B cell (primary cell): ENCODE data around the gene METAP1D. TPM values are rescaled to one million over a fixed set of nuclear protein-coding genes. Genes with fewer than 3 reads are reported as not detected.

Experiments used
- ATAC-seq: fragments of 200-7000 bp; cut with Tn5 transposase; one replicate; pipeline ENCODE4 v1.10.0; 2021; ENCODE audit warnings: low read depth, mild to moderate bottlenecking, moderate number of reproducible peaks, moderate library complexity
- CTCF ChIA-PET: fragments of 350-600 bp; sonication (Branson Sonifier 250); formaldehyde crosslinking; loops from one replicate; lab custom pipeline; 2021; ENCODE audit warnings: antibody characterized with exemption, inconsistent platforms; lab: Charles Lee
- POLR2A ChIA-PET: fragments of 350-600 bp; sonication (Branson Sonifier 250); formaldehyde crosslinking; loops from one replicate; lab custom pipeline; 2021; ENCODE audit warnings: antibody characterized with exemption; lab: Charles Lee
- DNase-seq: peaks from one replicate; pipeline ENCODE4 v3.0.0; 2013
- H2AFZ ChIP-seq: 2 replicates; pipeline ENCODE4 v1.6.1; 2012; ENCODE audit warnings: mild to moderate bottlenecking, low read depth, low read length; ENCODE audit not compliant: insufficient read depth, poor library complexity, severe bottlenecking
- H3K27ac ChIP-seq, 2 donors: 1 replicate in 1 of 2; 2 replicates in 1 of 2; pipeline ENCODE4 v1.5.1; 2012 to 2013; ENCODE audit warnings: low read length in 2 of 2, mild to moderate bottlenecking in 2 of 2, moderate library complexity in 1 of 2
- H3K27me3 ChIP-seq, 4 experiments: fragments of 200-600 bp in 1 of 4; sonication (generic) in 1 of 4; replicated peaks in 1 of 4; 1 replicate in 2 of 4; 2 replicates in 2 of 4; pipeline versions ENCODE4 v1.6.1 to v1.7.0; 2013 to 2016; ENCODE audit warnings: low read length in 3 of 4, mild to moderate bottlenecking in 2 of 4, mixed read lengths in 1 of 4, moderate library complexity in 1 of 4; ENCODE audit not compliant: insufficient read depth in 4 of 4, control insufficient read depth in 3 of 4; ENCODE audit errors: control extremely low read depth in 1 of 4
- H3K36me3 ChIP-seq, 2 experiments: replicated peaks in 1 of 2; 1 replicate in 1 of 2; 2 replicates in 1 of 2; pipeline versions ENCODE4 v1.6.1 to v1.7.1; 2013; ENCODE audit warnings: low read length in 1 of 2; ENCODE audit not compliant: insufficient read depth in 2 of 2, control insufficient read depth in 1 of 2; ENCODE audit errors: control extremely low read depth in 1 of 2, extremely low read depth in 1 of 2
- H3K4me1 ChIP-seq, 2 donors: fragments of 200-600 bp in 1 of 2; sonication (generic) in 1 of 2; 1 replicate in 1 of 2; 2 replicates in 1 of 2; pipeline versions ENCODE4 v1.5.1 to v1.6.1; 2013 to 2017; ENCODE audit warnings: low read length in 2 of 2; ENCODE audit not compliant: control insufficient read depth in 2 of 2, insufficient read depth in 2 of 2
- H3K4me2 ChIP-seq: replicated peaks from 2 replicates; pipeline ENCODE3; 2012; ENCODE audit warnings: mild to moderate bottlenecking, low read depth, low read length; ENCODE audit not compliant: poor library complexity, severe bottlenecking
- H3K4me3 ChIP-seq, 5 experiments: fragments of 200-600 bp in 1 of 5; sonication (generic) in 1 of 5; 1 replicate in 3 of 5; 2 replicates in 2 of 5; pipeline versions ENCODE4 v1.5.1 to v1.7.0; 2011 to 2016; ENCODE audit warnings: low read length in 4 of 5, mild to moderate bottlenecking in 4 of 5, low read depth in 2 of 5, control low read depth in 1 of 5, moderate library complexity in 1 of 5; ENCODE audit not compliant: insufficient read depth in 1 of 5; ENCODE audit errors: control extremely low read depth in 1 of 5, extremely low read depth in 1 of 5
- H3K79me2 ChIP-seq: fragments of 200-600 bp; sonication (generic); one replicate; pipeline ENCODE4 v1.6.0; 2016; ENCODE audit warnings: low read length; ENCODE audit not compliant: control insufficient read depth, insufficient read depth
- H3K9ac ChIP-seq: fragments of 200-600 bp; sonication (generic); 2 replicates; pipeline ENCODE4 v1.6.1; 2017; ENCODE audit warnings: mild to moderate bottlenecking, low read length, moderate library complexity
- H3K9me3 ChIP-seq, 3 donors: one replicate each; pipeline versions ENCODE4 v1.6.1 to v1.7.1; 2013; ENCODE audit warnings: low read length in 2 of 3; ENCODE audit not compliant: control insufficient read depth in 2 of 3, insufficient read depth in 1 of 3; ENCODE audit errors: control extremely low read depth in 1 of 3
- H4K20me1 ChIP-seq: 2 replicates; pipeline ENCODE4 v1.6.0; 2012; ENCODE audit warnings: mild to moderate bottlenecking, low read length; ENCODE audit not compliant: insufficient read depth, control insufficient read depth, poor library complexity, severe bottlenecking
- H3K27ac Mint-ChIP-seq: one replicate; pipeline ENCODE4 v1.8.0; 2021; ENCODE audit warnings: mixed read lengths
- H3K27me3 Mint-ChIP-seq: one replicate; pipeline ENCODE4 v1.8.0; 2021; ENCODE audit warnings: mixed read lengths
- H3K4me1 Mint-ChIP-seq: one replicate; pipeline ENCODE4 v1.8.0; 2021; ENCODE audit warnings: mixed read lengths
- H3K4me3 Mint-ChIP-seq: one replicate; pipeline ENCODE4 v1.8.0; 2021; ENCODE audit warnings: mixed read lengths
- H3K9me3 Mint-ChIP-seq: one replicate; pipeline ENCODE4 v1.8.0; 2022; ENCODE audit warnings: mixed read lengths; ENCODE audit not compliant: insufficient read depth
- EZH2 ChIP-seq: IDR thresholded peaks from 2 replicates; pipeline ENCODE4 v1.6.1; 2012; ENCODE audit warnings: borderline replicate concordance, low read depth, mild to moderate bottlenecking, moderate library complexity, low read length; ENCODE audit not compliant: insufficient read depth, poor library complexity, severe bottlenecking
- WGBS: methylation state at CpG from one replicate; pipeline ENCODE4 v1.1.5; 2013; ENCODE audit warnings: missing lambda C conversion rate; ENCODE audit not compliant: insufficient coverage; 5-methylcytosine and 5-hydroxymethylcytosine counted together
- intact Hi-C: fragments of 100-400 bp; cut with micrococcal nuclease; formaldehyde crosslinking; loops from one replicate; pipeline ENCODE4 v1.10.0; 2022
- polyA plus RNA-seq: library from polyadenylated mRNA; depleted of rRNA; stranded (reverse); fragments of >200 nt; gene quantifications from 2 replicates; pipeline ENCODE4 v1.2.3, GENCODE V29; 2012
- total RNA-seq, 2 donors: library from RNA; stranded (reverse); fragments of 120-200 nt in 1 of 2; gene quantifications; 1 replicate in 1 of 2; 2 replicates in 1 of 2; pipeline versions ENCODE4 v1.2.3 to v1.2.4, GENCODE V29; 2013 to 2022
- TF ChIP-seq, protein P1 (sequence below): fragments of 200-600 bp; IDR thresholded peaks from one replicate; pipeline ENCODE4 v1.8.0; 2022; ENCODE audit warnings: antibody characterized with exemption, mild to moderate bottlenecking

Gene METAP1D
- total and polyA plus RNA-seq, 2 donors (not counting 1 experiment from before 2014, with no cell fraction given): 7.8 to 8.9 TPM

DNA sequence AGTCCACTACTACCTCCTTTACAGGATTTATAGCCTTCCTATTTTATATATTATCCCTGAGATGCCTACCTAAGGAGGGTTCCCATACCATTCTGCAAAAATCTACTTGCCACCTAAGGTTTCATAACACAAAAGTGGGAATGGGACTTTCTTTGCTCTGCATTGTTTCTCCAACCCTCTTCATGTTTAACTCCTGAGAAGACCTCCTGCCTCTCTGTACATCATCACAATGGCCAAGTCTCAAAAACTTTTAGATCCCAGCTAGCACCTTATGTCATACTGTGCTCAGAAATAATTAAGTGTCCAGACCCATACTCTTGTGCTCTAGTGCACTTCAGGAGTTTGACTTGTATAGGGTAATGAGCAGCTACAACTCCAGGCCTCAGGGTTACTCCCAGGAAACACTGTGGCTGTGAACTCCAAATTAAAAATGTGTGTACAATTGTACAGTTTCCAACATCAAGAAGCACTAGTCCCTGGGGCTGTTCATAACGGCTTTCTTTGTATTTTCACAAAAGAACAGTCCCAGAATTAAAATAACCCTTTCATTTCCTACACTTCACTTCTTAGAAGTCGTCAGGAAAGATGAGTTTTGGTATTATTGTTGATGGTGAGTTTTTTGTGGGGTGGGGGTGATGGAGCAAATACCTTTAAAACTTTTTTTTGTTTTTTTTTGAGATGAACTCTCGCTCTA, 39.4 kb downstream of the METAP1D start:
- Mint-ChIP-seq H3K4me1 (no peaks in the 10 kb centered on the region), H3K9me3 (no peaks in the 10 kb centered on the region), H3K4me3 (no peak overlapping the region), H3K27me3 (no peaks in the 10 kb centered on the region), H3K27ac (no peak overlapping the region)
- Histone ChIP-seq H3K27me3 (no peaks in the 10 kb centered on the region), H3K79me2 (no peaks in the 10 kb centered on the region), H3K9me3 (no peaks in the 10 kb centered on the region), H3K4me2 (no peak overlapping the region), H4K20me1 (no peaks in the 10 kb centered on the region), H3K9ac (no peak overlapping the region), H3K36me3 (no peaks in the 10 kb centered on the region), H3K4me3 (no peak overlapping the region), H3K4me1 (no peaks in the 10 kb centered on the region), H3K27ac (no peak overlapping the region), H2AFZ (no peak overlapping the region)
- DNase-seq (no peak), ATAC-seq (no peak)
- intact Hi-C loops: no loop called here
- ChIA-PET CTCF (no interaction called here), POLR2A (no interaction called here)
- no CpG with 5 or more reads among the region's 3 CpGs for WGBS
- no peak for TF ChIP-seq EZH2
- TF ChIP-seq, protein P1, sequence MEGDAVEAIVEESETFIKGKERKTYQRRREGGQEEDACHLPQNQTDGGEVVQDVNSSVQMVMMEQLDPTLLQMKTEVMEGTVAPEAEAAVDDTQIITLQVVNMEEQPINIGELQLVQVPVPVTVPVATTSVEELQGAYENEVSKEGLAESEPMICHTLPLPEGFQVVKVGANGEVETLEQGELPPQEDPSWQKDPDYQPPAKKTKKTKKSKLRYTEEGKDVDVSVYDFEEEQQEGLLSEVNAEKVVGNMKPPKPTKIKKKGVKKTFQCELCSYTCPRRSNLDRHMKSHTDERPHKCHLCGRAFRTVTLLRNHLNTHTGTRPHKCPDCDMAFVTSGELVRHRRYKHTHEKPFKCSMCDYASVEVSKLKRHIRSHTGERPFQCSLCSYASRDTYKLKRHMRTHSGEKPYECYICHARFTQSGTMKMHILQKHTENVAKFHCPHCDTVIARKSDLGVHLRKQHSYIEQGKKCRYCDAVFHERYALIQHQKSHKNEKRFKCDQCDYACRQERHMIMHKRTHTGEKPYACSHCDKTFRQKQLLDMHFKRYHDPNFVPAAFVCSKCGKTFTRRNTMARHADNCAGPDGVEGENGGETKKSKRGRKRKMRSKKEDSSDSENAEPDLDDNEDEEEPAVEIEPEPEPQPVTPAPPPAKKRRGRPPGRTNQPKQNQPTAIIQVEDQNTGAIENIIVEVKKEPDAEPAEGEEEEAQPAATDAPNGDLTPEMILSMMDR: no peak

DNA sequence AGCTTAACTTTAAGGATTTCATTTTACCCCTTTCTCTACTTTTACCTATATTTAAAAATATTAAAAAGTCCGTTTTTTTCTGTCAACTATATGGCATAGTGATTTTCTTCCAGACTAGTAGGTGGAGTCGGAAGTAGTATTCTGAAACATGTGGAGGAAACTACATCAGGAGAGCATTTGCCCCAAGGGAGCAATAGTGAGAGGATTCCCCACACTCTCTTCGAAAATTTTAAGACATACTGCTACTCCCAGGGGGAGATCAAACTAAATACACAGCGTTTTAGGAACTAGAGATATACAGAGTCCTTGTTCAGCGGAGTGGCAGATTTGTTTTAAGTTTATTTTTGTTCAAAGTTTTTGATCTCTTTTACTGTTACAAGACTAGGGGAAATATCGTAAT, 40.6 kb downstream of the METAP1D start:
- no peak for TF ChIP-seq EZH2
- TF ChIP-seq, protein P1: no peak
- Mint-ChIP-seq H3K9me3 (no peaks in the 10 kb centered on the region), H3K27me3 (no peaks in the 10 kb centered on the region), H3K27ac (no peak overlapping the region), H3K4me3 (no peak overlapping the region), H3K4me1 (no peaks in the 10 kb centered on the region)
- ATAC-seq: no peak
- no peaks in the 10 kb centered on the region for H3K79me2 ChIP-seq
- no peak for DNase-seq
- no CpG with 5 or more reads among the region's 6 CpGs for WGBS
- no peaks in the 10 kb centered on the region for H3K4me1 ChIP-seq
- H3K27me3 ChIP-seq: no peaks in the 10 kb centered on the region
- H3K9ac ChIP-seq: no peak overlapping the region
- CTCF ChIA-PET: no interaction called here
- intact Hi-C loops: no loop called here
- no peaks in the 10 kb centered on the region for H4K20me1 ChIP-seq
- no peak overlapping the region for H2AFZ ChIP-seq
- H3K36me3 ChIP-seq: no peaks in the 10 kb centered on the region
- H3K27ac ChIP-seq: no peak overlapping the region
- POLR2A ChIA-PET: no interaction called here
- H3K4me3 ChIP-seq: no peak overlapping the region
- H3K4me2 ChIP-seq: no peak overlapping the region
- no peaks in the 10 kb centered on the region for H3K9me3 ChIP-seq
